NCI-H1105 (cell line): Measurements from ENCODE around the gene AKIRIN1.
"Not testable (repeated sequence)": the region's sequence is repeated elsewhere in the genome, so short reads cannot be mapped to it uniquely, and the experiment has no call there.

Experiments used
- DNase-seq: peaks from one replicate; lab custom pipeline; 2025; lab: John Stamatoyannopoulos, UW

Gene AKIRIN1

GRCh38 chr1:38997034-38997900 is 6.2 kb downstream of the AKIRIN1 start:
- DNase-seq: no peak

DNA sequence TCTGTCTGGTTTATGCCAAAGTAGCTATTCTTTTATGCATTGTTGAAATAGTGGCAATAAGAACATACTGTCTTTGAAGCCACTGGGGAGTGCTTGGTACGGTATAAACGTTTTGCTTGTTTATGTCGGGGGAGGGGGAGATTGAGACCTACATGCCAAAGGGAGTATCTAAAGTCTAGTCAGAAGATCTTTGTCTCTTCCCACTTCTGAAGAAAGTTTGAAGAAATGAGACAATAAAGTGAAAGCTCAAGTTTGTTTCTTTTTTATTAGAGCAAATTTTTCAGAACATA is 6.8 kb downstream of the AKIRIN1 start:
- DNase-seq: no peak

DNA sequence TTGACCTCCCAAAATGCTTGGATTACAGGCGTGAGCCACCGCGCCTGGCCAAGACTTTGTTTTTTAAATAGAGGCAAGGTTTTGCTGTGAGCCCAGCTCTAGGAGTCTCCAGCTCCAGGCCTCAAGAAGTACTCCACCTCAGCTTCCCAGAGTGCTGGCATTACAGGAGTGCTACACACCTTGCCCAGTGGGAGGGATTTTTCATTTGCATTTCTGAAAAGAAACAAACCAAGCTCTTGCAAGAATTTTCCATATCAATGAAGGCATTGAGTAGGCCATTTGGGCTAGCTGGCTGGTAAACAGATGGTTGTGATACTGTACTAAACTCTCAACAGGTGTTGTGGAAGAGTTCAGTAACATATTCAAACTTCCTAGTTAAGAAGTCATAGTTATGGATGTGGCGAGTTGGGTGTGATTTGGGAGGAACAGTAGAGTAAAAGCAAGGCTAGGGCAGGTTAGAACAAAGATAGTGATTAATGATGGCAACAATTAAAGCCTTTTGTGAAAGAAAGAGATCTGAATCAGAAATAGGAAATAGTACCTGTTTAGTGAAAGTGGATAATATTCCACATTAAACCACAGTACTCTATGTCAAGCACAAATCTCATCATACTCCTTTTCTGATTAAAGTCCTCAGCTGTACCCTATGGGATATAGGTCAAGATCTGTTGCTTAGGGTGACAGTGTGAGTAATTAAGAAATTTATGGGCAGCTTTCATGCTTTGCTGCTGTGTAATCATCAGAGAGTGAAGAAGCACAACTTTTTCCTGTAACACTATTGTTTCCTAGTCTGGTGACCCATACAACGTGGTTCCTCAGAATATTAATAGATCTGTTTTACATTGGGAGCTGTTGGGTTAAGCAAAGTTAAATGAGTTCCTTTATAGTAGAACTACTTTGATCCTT is 10.7 kb downstream of the AKIRIN1 start:
- no peak for DNase-seq

GRCh38 chr1:39003281-39003680 is 12.2 kb downstream of the AKIRIN1 start:
- DNase-seq: no peak

DNA sequence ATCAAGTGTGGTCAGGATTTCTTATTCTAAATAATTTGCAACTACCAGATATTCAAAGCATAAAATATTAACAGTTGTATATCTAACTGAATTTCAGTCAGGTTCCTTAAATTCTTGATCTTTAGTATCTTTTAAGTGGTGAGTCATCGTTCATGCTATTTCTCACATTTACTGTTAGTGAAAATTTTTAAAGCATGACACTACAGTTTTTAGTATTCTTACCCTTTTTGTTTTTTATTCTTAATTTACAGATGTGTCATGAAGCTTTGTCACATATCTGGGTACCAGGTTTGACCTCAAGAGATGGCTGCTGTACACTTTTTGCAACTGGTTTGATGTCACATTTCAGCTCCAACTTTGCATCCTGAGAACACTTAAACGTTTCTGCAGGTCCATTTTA is 12.7 kb downstream of the AKIRIN1 start:
- no peak for DNase-seq

DNA sequence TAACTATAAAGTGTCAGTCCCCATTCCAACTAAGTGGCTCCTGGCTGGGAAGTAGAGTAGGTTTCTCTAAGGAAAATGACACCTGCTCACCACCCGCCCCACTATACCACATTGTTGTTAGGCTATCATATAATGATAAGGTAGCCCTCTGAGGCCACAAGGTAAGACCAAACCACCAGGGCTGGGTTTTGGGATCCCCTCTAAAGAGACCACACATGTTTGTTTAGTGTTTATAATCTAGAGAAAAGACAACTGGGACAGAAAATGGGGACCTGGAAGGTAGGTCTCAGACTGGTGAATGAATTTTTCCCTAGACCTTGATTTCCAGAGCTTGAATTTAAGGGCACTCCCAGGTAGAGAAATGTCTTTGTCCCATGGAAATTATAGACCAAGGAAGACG is 15.2 kb downstream of the AKIRIN1 start:
- no peak for DNase-seq

GRCh38 chr1:39006726-39007645 is 15.9 kb downstream of the AKIRIN1 start:
- DNase-seq: no peak

DNA sequence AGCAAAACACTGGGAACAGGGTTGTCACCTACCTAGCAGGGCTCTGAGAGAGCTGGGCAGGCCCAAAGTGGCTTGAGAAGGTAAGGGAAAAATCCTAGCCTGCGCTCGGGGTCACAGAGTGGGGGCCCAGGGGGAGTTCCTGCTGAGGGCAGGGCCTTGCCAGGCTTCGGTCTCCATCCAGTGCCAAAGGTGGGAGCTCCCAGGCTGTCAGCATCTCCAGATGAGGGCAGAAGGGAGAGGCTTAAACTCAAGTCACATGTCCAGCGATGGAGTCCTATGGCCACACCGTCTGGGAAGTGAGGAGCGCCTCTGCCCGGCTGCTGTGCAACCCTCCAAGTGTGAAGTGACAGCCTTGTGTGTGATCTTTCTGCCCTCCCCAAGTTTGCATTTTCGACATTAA is 23.9 kb downstream of the AKIRIN1 start:
- not testable (repeated sequence) for DNase-seq

DNA sequence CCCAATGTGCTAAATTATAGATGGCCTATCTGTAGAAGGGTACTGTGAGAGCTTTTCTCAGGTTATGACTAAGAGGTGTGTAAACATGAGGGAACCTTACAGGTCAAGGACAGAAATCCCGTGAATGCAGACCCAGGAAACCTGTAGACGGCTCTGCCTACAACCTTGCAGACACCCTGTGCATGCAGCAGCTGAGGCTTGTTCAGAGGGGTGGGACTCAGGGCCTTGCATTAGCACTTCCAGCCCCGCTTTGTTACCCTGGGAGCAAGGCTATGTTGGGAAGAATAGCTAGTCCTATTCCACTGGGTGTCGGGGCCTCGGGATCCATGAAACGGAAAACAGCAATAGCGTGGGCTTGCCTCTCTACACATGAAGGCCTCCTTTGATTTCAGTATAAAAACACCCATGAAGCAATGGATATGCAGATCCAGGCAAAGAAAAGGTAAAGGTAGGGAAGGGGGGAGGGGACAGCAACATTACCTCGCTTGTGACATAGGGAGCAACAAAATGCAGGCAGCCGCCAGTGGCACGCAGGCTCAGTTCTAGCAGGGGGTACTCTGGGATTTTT is 25.6 kb downstream of the AKIRIN1 start:
- no peak for DNase-seq

GRCh38 chr1:39017266-39017665 is 26.2 kb downstream of the AKIRIN1 start:
- DNase-seq: no peak

DNA sequence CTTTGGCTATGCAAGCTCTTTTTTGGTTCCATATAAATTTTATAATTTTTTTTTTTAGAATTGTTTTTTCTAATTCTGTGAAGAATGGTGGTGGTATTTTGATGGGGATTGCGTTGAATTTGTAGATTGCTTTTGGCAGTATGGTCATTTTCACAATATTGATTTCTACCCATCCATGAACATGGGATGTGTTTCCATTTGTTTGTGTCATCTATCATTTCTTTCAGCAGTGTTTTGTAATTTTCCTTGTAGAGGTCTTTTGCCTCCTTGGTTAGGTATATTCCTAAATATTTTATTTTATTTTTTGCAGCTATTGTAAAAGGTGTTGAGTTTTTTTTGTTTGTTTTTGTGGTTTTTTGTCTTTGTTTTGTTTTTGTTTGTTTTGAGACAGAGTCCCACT is 29.4 kb downstream of the AKIRIN1 start:
- not testable (repeated sequence) for DNase-seq

GRCh38 chr1:39021426-39021825 is 30.4 kb downstream of the AKIRIN1 start:
- no peak for DNase-seq

GRCh38 chr1:39023140-39023539 is 32.1 kb downstream of the AKIRIN1 start:
- DNase-seq: no peak

DNA sequence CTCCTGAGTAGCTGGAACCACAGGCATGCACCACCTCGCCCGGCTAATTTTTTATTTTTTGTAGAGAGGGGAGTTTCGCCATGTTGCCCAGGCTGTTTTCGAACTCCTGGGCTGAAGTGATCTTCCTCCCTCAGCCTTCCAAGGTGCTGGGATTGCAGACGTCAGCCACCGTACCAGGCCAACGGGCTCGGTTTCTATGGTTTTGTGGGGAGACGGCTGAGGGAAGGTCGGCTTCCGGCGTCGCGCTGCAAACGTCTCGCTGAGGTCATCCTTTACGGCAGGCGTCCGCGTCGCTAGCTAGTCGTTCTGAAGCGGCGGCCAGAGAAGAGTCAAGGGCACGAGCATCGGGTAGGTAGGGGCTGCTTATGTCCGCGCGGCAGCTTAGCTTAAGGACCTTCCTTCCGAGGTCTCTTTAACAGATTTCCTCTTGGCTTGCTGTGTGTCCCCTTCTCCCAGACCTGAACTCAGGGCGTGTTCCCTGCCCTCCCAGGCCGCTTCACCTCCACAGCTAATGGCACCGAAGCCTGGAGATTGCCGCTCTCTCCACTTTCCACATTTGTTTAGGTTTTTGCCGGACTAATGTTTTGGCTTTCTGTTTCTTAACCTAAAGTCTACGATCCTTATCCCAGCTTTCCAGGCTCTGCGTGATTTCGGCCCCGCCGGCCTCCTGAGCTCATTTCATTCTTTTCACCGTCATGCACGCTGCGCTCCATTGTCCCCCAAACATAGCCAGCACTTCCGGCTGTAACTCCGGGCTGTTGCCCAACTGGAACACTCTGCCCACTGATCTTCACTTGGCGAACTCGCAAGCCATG is 35.2 kb downstream of the AKIRIN1 start, which contains the start of gene NDUFS5:
TSS of gene NDUFS5 (plus strand) at position 300 of the 815 bp plus-strand sequence. CDS start 2,375 bp downstream, outside the sequence.
- peak; percentile 93 for DNase-seq

- no peak for DNase-seq
Measured at GRCh38 chr1:39026866-39027507, 35.9 kb downstream of the AKIRIN1 start.

- DNase-seq: no peak
Measured at GRCh38 chr1:39034114-39034654, 43.1 kb downstream of the AKIRIN1 start.

DNA sequence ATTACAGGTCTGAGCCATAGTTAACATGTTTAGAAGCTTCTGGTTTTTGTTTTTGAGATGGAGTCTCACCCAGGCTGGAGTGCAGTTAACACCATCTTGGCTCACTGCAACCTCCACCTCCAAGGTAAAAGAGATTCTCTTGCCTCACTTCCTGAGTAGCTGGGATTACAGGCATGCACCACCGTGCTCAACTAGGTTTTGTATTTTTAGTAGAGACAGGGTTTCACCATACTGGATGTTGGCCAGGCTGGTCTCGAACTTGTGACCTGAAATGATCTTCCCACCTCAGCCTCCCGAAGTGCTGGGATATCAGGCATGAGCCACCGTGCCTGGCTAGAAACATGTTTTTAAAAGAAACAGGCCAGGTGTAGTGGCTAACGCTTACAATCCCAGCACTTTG is 45.6 kb downstream of the AKIRIN1 start:
- DNase-seq: no peak

- no peak for DNase-seq
Measured at GRCh38 chr1:39043513-39043912, 52.4 kb downstream of the AKIRIN1 start.

DNA sequence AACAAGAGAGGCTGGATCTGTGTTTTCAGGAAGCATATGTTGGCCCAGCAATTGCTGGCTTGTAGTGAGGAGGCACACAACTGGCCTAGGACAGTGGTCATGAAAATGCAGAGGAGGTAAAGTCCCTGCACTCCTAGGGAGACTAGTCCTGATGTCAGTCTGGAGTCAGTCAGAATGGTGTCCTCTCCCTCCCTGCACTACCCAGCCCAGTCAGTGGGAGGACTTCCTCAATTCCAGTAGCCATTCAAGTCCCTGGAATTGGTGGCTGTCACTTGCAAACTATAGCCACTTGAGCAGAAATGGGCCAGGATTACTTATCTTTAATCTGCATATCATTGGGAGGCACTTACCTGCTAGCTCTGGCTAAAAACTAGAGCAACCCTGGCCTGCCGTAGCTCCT is 53.7 kb downstream of the AKIRIN1 start:
- no peak for DNase-seq

- DNase-seq: no peak
Measured at GRCh38 chr1:39045231-39045630, 54.2 kb downstream of the AKIRIN1 start.
